AG04449 (cell line): ENCODE measurements around the gene CCR5AS.
"Not testable (repeated sequence)": the region's sequence is repeated elsewhere in the genome, so short reads cannot be mapped to it uniquely, and the experiment has no call there.

Source experiments
- CTCF ChIA-PET: fragments of 350-600 bp; formaldehyde crosslinking; extraction: SDS; loops from one replicate; lab custom pipeline; 2021; ENCODE audit warnings: antibody characterized with exemption; lab: Yijun Ruan, JAX
- POLR2A ChIA-PET: fragments of 400-600, 350-600 bp; formaldehyde crosslinking; extraction: SDS; loops from one replicate; lab custom pipeline; 2020; ENCODE audit warnings: antibody characterized with exemption, inconsistent platforms; lab: Yijun Ruan, JAX
- DNase-seq: peaks from one replicate; pipeline ENCODE4 v3.0.0-alpha.2; 2010; ENCODE audit warnings: low read depth, low spot score
- H3K4me3 ChIP-seq: 2 replicates; pipeline ENCODE4 v1.5.1; 2011; ENCODE audit warnings: low read depth, mild to moderate bottlenecking, control low read depth, low read length
- CTCF ChIP-seq: IDR thresholded peaks from one replicate; pipeline ENCODE4 v1.5.1; 2011; ENCODE audit warnings: mild to moderate bottlenecking, moderate library complexity, low read length, control low read depth, inconsistent platforms; ENCODE audit not compliant: insufficient read depth; ENCODE audit errors: missing control alignments

CCR5AS gene

GRCh38 chr3:46395210-46395661, 11.6 kb downstream of the CCR5AS start:
- no peak for DNase-seq
- CTCF ChIA-PET, result no interaction called here
- no peak for TF ChIP-seq CTCF
- no peak overlapping the region for H3K4me3 ChIP-seq
- POLR2A ChIA-PET, result no interaction called here

DNA sequence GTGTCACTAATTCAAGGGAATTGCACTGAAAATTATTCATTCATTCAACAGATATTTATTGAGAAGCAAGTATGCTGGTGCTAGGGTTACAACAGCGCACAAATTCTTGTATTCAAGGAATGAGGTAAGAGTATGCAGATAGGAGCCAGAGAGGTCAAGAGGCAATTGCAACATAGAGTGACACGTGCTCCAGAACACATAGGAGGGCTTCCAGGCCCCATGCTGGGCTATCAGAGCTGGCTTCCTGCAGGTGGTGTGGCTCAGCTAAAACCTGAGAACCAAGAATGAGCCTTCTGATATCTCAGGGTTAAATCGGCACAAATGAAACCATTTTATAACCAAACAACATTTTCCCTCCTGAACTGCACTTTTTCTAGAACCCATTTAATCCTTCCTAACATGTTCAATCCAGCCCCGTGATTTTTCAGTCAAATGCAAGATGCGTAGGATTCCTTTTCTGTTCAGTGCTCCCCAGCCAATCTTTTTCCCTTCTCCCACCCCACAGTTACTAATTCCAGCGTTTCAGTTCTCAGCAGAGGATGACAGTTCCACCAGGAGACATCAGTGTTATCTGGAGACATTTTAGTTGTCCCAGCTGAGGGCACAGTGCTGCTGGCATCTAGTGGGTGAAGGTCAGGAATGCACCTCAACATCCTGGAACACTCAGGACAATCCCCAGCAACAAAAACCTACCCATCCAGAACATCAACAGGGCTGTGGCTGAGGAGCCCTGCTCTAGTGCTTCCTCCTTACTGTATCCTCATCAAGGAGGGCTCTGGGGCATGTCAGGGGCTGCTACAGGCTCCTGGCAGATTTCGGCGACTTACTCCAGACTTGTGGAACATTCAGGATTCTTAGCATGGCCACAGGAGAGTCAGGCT, 13.1 kb downstream of the CCR5AS start:
- TF ChIP-seq CTCF, result no peak
- no peak overlapping the region for H3K4me3 ChIP-seq
- DNase-seq, result no peak
- POLR2A ChIA-PET, result no interaction called here
- CTCF ChIA-PET, result no interaction called here

DNA sequence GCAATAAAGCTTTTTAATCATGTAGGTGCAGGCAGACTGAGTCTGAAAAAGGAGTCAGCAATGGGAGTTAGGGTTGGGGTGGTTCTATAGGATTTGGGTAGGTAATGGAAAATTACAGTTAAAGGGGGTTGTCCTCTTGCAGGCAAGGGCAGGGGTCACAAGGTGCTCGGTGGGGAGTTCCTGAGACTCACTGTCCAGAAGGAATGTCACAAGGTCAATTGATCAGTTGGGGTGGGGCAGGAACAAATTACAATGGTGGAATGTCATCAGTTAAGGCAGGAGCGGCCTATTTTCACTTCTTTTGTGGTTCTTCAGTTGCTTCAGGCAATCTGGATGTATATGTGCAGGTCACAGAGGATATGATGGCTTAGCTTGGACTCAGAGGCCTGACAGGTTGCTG, 13.9 kb downstream of the CCR5AS start:
- no peak overlapping the region for H3K4me3 ChIP-seq
- POLR2A ChIA-PET, result no interaction called here
- DNase-seq, result no peak
- CTCF ChIA-PET, result no interaction called here
- TF ChIP-seq CTCF, result no peak

GRCh38 chr3:46391526-46391925, 15.3 kb downstream of the CCR5AS start:
- DNase-seq, POLR2A ChIA-PET, CTCF ChIA-PET, H3K4me3 ChIP-seq: not testable (repeated sequence)

GRCh38 chr3:46389306-46389705, 17.6 kb downstream of the CCR5AS start:
- POLR2A ChIA-PET, result no interaction called here
- CTCF ChIA-PET, result interaction anchor here (1.5 kb wide), 1 partner anchor 11 kb away, joined by 4 read pairs; no protein-coding TSS in a partner anchor

GRCh38 chr3:46388847-46389246, 18.0 kb downstream of the CCR5AS start:
- POLR2A ChIA-PET, H3K4me3 ChIP-seq, DNase-seq: not testable (repeated sequence)
- CTCF ChIA-PET, result interaction anchor here (1.5 kb wide), 1 partner anchor 10 kb away, joined by 4 read pairs; no protein-coding TSS in a partner anchor

More at GRCh38 chr3:46389306-46389705, 17.6 kb downstream of the CCR5AS start:
- no peak for DNase-seq
- no peak for TF ChIP-seq CTCF
- no peak overlapping the region for H3K4me3 ChIP-seq

- no peak overlapping the region for H3K4me3 ChIP-seq
- CTCF ChIA-PET, result interaction anchor here (1.0 to 1.1 kb wide), 2 partner anchors 9 to 14 kb away, joined by 3 read pairs; no protein-coding TSS in a partner anchor
- no peak for DNase-seq
- POLR2A ChIA-PET, result no interaction called here
- TF ChIP-seq CTCF, result no peak
Observed at GRCh38 chr3:46386205-46386604, 20.7 kb downstream of the CCR5AS start.
